Measurements from ENCODE around the gene SUCLG2. TPM values are rescaled to one million over a fixed set of nuclear protein-coding genes. Genes with fewer than 3 reads are reported as not detected.
"Not testable (repeated sequence)": the region's sequence is repeated elsewhere in the genome, so short reads cannot be mapped to it uniquely, and the experiment has no call there.

The SUCLG2 gene
- polyA plus RNA-seq, 2 of the 4 experiments (the other 2 are of a cell fraction), result 39.8 to 61.3 TPM

DNA sequence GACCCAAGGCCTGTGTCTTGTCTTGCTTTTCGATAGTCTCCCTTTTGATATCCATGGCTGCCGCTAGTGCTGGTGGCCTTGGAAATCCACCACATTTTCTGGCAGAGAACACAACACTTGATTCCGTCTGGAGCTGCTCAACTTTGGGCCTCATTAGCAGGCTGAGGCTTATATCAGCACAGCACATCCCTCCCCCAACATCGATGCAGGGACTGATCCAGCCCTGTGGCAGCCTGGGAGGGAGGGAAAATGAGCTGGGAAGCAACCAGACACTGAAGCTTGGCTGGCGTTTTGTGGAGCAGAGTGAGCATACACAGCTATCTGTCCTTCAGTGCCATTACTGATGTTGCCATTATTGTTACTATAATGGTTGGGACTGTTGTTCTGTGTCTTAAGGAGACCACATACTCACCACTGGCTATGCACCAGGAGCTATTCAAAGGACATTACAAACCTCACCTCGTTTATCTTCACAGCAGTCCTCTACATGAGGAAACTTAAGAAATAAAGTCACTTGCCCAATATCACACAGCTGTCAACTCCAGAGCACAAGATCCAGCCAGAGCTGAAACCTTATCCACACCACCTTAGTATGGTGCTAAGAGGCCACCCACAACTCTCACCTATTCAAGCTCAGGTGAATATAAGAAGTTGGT lies 102.9 kb downstream of the SUCLG2 start (continued):
- TF ChIP-seq RARB (CRISPR knock-in tag; IDR thresholded peaks at IDR 0.05) (no peak), PHF8 (IDR thresholded peaks at IDR 0.05; ENCODE audit: borderline replicate concordance, low read depth) (no peak)
- TF ChIP-seq, protein P1, sequence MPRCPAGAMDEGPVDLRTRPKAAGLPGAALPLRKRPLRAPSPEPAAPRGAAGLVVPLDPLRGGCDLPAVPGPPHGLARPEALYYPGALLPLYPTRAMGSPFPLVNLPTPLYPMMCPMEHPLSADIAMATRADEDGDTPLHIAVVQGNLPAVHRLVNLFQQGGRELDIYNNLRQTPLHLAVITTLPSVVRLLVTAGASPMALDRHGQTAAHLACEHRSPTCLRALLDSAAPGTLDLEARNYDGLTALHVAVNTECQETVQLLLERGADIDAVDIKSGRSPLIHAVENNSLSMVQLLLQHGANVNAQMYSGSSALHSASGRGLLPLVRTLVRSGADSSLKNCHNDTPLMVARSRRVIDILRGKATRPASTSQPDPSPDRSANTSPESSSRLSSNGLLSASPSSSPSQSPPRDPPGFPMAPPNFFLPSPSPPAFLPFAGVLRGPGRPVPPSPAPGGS (IDR thresholded peaks at IDR 0.05), result no peak
- TF ChIP-seq, protein P2, sequence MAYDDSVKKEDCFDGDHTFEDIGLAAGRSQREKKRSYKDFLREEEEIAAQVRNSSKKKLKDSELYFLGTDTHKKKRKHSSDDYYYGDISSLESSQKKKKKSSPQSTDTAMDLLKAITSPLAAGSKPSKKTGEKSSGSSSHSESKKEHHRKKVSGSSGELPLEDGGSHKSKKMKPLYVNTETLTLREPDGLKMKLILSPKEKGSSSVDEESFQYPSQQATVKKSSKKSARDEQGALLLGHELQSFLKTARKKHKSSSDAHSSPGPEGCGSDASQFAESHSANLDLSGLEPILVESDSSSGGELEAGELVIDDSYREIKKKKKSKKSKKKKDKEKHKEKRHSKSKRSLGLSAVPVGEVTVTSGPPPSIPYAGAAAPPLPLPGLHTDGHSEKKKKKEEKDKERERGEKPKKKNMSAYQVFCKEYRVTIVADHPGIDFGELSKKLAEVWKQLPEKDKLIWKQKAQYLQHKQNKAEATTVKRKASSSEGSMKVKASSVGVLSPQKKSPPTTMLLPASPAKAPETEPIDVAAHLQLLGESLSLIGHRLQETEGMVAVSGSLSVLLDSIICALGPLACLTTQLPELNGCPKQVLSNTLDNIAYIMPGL (CRISPR knock-in tag; IDR thresholded peaks at IDR 0.05; ENCODE audit: borderline replicate concordance), result no peak
- TF ChIP-seq, protein P3, sequence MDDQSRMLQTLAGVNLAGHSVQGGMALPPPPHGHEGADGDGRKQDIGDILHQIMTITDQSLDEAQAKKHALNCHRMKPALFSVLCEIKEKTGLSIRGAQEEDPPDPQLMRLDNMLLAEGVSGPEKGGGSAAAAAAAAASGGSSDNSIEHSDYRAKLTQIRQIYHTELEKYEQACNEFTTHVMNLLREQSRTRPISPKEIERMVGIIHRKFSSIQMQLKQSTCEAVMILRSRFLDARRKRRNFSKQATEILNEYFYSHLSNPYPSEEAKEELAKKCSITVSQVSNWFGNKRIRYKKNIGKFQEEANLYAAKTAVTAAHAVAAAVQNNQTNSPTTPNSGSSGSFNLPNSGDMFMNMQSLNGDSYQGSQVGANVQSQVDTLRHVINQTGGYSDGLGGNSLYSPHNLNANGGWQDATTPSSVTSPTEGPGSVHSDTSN (IDR thresholded peaks at IDR 0.05), result no peak
- TF ChIP-seq, protein P4, sequence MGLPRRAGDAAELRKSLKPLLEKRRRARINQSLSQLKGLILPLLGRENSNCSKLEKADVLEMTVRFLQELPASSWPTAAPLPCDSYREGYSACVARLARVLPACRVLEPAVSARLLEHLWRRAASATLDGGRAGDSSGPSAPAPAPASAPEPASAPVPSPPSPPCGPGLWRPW (IDR thresholded peaks at IDR 0.05), result no peak

DNA sequence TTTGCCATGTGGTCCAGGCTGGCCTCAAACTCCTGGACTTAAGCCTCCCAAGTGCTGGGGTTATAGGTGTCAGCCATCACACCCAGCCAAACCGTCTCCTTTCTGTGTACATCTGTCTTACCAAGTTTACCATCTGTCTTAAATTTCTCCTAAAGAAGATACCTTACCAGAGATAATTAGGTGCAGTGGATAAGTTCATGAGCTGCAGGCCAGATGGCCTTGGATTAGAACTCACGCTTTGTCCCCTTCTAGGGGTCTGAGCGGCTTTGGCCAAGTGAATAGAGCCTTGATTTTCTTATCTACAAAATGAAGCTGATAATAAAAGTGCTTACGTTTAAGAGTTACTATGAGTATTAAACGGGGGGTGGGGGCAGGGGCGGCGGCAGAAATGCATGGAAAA lies 103.9 kb downstream of the SUCLG2 start:
- peaks cover 3% of the 10 kb centered on the region; the same call in 1 of the 3 replicates for H3K4me1 ChIP-seq
- no peak overlapping the region for H3K4me3 ChIP-seq
- ATAC-seq, result no peak
- ChIA-PET POLR2A (no interaction called here), CTCF (no interaction called here)
- 88% methylated on average over 7 of the region's 7 CpGs for WGBS (ENCODE audit: missing lambda C conversion rate)
- no peaks in the 10 kb centered on the region for H3K9me3 ChIP-seq
- no peak for FAIRE-seq
- TF ChIP-seq, protein P4 (IDR thresholded peaks at IDR 0.05), result no peak
- TF ChIP-seq GATA3 (IDR thresholded peaks at IDR 0.05; ENCODE audit: borderline replicate concordance) (no peak), RAD21 (conservative IDR thresholded peaks at IDR 0.05 in 1 of 2, IDR thresholded peaks at IDR 0.05 in 1 of 2) (no peak)
- H3K4me2 ChIP-seq, result no peak overlapping the region
- no peak overlapping the region for H3K27ac ChIP-seq
- DNase-seq (ENCODE audit: low read depth in 1 of 2, low spot score in 1 of 2), result no peak

DNA sequence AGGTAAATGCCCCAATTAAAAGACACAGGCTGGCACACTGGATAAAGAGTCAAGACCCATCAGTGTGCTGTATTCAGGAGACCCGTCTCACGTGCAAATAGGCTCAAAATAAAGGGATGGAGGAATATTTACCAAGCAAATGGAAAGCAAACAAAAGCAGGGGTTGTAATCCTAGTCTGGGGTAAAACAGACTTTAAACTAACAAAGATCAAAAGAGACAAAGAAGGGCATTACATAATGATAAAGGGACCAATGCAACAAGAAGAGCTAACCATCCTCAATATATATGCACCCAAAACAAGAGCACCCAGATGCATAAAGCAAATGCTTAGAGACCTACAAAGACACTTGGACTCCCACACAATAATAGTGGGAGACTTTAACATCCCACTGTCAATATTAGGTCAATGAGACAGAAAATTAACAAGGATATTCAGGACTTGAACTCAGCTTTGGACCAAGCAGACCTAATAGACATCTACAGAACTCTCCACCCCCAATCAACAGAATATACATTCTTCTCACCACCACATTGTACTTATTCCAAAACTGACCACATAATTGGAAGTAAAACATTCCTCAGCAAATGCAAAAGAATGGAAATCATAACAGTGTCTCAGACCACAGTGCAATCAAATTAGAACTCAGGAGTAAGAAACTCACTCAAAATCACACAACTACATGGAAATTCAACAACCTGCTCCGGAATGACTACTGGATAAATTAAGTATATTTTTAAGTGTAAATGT lies 111.7 kb downstream of the SUCLG2 start:
- POLR2A ChIA-PET; H3K9me3 ChIP-seq; H3K4me2 ChIP-seq; DNase-seq (ENCODE audit: low read depth in 1 of 2, low spot score in 1 of 2); FAIRE-seq; H3K4me1 ChIP-seq; H3K27ac ChIP-seq; H3K4me3 ChIP-seq; ATAC-seq: not testable (repeated sequence)
- CTCF ChIA-PET, result interaction anchor here (1.3 kb wide), 1 partner anchor 25 kb away, joined by 3 read pairs; no protein-coding TSS in a partner anchor
- WGBS (ENCODE audit: missing lambda C conversion rate), result 95% methylated on average over 3 of the region's 3 CpGs

DNA sequence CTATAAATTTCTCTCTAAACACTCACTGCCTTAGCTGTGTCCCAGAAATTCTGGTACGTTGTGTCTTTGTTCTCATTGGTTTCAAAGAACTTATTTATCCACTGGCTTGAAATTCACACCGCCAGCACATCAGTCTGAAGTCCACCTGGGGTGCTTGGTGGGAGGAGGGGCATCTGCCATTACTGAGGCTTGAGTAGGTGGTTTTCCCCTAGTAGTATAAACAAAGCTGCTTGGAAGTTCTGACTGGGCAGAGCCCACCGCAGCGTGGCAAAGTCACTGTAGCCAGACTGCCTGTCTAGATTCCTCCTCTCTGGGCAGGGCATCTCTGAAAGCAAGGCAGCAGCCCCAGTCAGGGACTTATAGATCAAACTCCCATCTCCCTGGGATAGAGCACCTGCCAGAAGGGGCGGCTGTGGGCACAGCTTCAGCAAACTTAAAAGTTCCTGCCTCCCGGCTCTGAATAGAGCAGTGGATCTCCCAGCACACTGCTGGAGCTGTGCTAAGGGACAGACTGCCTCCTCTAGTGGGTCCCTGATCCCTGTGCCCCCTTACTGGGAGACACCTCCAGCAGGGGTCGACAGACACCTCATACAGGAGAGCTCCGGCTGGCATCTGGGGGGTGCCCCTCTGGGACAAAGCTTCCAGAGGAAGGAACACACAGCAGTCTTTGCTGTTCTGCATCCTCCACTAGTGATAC lies 114.1 kb downstream of the SUCLG2 start:
- CTCF ChIA-PET, result interaction anchor here (1.1 kb wide), 1 partner anchor 9 kb away, joined by 3 read pairs; no protein-coding TSS in a partner anchor
- POLR2A ChIA-PET, result no interaction called here
- DNase-seq (ENCODE audit: low read depth in 1 of 2, low spot score in 1 of 2) (no peak), ATAC-seq (no peak), FAIRE-seq (no peak)
- Histone ChIP-seq H3K9me3 (no peaks in the 10 kb centered on the region), H3K27ac (no peak overlapping the region), H3K4me2 (no peak overlapping the region), H3K4me1 (no peaks in the 10 kb centered on the region), H3K4me3 (no peak overlapping the region)
- WGBS (ENCODE audit: missing lambda C conversion rate), result 82% methylated on average over 7 of the region's 8 CpGs
- TF ChIP-seq, protein P5, sequence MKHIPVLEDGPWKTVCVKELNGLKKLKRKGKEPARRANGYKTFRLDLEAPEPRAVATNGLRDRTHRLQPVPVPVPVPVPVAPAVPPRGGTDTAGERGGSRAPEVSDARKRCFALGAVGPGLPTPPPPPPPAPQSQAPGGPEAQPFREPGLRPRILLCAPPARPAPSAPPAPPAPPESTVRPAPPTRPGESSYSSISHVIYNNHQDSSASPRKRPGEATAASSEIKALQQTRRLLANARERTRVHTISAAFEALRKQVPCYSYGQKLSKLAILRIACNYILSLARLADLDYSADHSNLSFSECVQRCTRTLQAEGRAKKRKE (CRISPR knock-in tag; IDR thresholded peaks at IDR 0.05; ENCODE audit: low read depth), result no peak
- TF ChIP-seq ZNF302 (CRISPR knock-in tag; IDR thresholded peaks at IDR 0.05) (no peak), HOXA7 (CRISPR knock-in tag; IDR thresholded peaks at IDR 0.05) (no peak), RNF2 (IDR thresholded peaks at IDR 0.05; ENCODE audit: borderline replicate concordance, low read depth) (no peak), FOXS1 (CRISPR knock-in tag; IDR thresholded peaks at IDR 0.05) (no peak), KDM1A (IDR thresholded peaks at IDR 0.05; ENCODE audit: low read depth) (no peak)
- TF ChIP-seq, protein P6, sequence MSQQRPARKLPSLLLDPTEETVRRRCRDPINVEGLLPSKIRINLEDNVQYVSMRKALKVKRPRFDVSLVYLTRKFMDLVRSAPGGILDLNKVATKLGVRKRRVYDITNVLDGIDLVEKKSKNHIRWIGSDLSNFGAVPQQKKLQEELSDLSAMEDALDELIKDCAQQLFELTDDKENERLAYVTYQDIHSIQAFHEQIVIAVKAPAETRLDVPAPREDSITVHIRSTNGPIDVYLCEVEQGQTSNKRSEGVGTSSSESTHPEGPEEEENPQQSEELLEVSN (IDR thresholded peaks at IDR 0.05; ENCODE audit: borderline replicate concordance, low read depth), result no peak
- TF ChIP-seq, protein P7, sequence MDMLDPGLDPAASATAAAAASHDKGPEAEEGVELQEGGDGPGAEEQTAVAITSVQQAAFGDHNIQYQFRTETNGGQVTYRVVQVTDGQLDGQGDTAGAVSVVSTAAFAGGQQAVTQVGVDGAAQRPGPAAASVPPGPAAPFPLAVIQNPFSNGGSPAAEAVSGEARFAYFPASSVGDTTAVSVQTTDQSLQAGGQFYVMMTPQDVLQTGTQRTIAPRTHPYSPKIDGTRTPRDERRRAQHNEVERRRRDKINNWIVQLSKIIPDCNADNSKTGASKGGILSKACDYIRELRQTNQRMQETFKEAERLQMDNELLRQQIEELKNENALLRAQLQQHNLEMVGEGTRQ (IDR thresholded peaks at IDR 0.05), result no peak
- TF ChIP-seq, protein P8, sequence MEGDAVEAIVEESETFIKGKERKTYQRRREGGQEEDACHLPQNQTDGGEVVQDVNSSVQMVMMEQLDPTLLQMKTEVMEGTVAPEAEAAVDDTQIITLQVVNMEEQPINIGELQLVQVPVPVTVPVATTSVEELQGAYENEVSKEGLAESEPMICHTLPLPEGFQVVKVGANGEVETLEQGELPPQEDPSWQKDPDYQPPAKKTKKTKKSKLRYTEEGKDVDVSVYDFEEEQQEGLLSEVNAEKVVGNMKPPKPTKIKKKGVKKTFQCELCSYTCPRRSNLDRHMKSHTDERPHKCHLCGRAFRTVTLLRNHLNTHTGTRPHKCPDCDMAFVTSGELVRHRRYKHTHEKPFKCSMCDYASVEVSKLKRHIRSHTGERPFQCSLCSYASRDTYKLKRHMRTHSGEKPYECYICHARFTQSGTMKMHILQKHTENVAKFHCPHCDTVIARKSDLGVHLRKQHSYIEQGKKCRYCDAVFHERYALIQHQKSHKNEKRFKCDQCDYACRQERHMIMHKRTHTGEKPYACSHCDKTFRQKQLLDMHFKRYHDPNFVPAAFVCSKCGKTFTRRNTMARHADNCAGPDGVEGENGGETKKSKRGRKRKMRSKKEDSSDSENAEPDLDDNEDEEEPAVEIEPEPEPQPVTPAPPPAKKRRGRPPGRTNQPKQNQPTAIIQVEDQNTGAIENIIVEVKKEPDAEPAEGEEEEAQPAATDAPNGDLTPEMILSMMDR (IDR thresholded peaks at IDR 0.05), result no peak
